ENCODE data around the gene TMEM11. TPM values are rescaled to one million over a fixed set of nuclear protein-coding genes. Genes with fewer than 3 reads are reported as not detected.

Gene TMEM11
- total and polyA plus RNA-seq, 2 donors (not counting 1 experiment from before 2014, with no cell fraction given) = 21.4 to 25.3 TPM

GRCh38 chr17:21211825-21212479 is 2.0 kb downstream of the TMEM11 start:
- POLR2A ChIA-PET = no interaction called here
- intact Hi-C loops (cut with micrococcal nuclease) = no loop called here
- WGBS (ENCODE audit: insufficient coverage) = 81% methylated on average over 5 of the region's 9 CpGs
- CTCF ChIA-PET = interaction anchor here (1.2 kb wide), 1 partner anchor 41 kb away, joined by 3 read pairs; the partner anchor contains the start of gene NATD1
- Mint-ChIP-seq H3K4me1 (peaks cover 52% of the 10 kb centered on the region), H3K9me3 (ENCODE audit: insufficient read depth) (no peaks in the 10 kb centered on the region), H3K27ac (no peak overlapping the region), H3K4me3 (peak overlapping the region; percentile 93), H3K27me3 (no peaks in the 10 kb centered on the region)
- Histone ChIP-seq H3K9me3 (ENCODE audit: control extremely low read depth in 1 of 3, control insufficient read depth in 2 of 3, insufficient read depth in 1 of 3, low read length in 2 of 3) (no peaks in the 10 kb centered on the region), H2AFZ (ENCODE audit: insufficient read depth, low read depth, low read length, poor library complexity, severe bottlenecking) (no peak overlapping the region), H3K36me3 (replicated peaks in 1 of 2; ENCODE audit: control extremely low read depth in 1 of 2, control insufficient read depth in 1 of 2, extremely low read depth in 1 of 2, insufficient read depth in 2 of 2, low read length in 1 of 2) (peaks cover 0 to 27% of the 10 kb centered on the region in 2 experiments), H3K4me2 (replicated peaks; ENCODE audit: low read depth, low read length, poor library complexity, severe bottlenecking) (peak overlapping the region; percentile 94), H3K4me1 (ENCODE audit: control insufficient read depth in 2 of 2, insufficient read depth in 2 of 2, low read length in 2 of 2) (peaks cover 31 to 37% of the 10 kb centered on the region in 2 donors), H3K27ac (ENCODE audit: low read length in 2 of 2) (no peak overlapping the region), H3K9ac (ENCODE audit: low read length) (peak overlapping the region; percentile 97), H3K79me2 (ENCODE audit: control insufficient read depth, insufficient read depth, low read length) (peaks cover 91% of the 10 kb centered on the region), H3K4me3 (ENCODE audit: control extremely low read depth in 1 of 5, extremely low read depth in 1 of 5, insufficient read depth in 1 of 5, low read depth in 2 of 5, low read length in 4 of 5) (no peak overlapping the region), H3K27me3 (replicated peaks in 1 of 4; ENCODE audit: control extremely low read depth in 1 of 4, control insufficient read depth in 3 of 4, insufficient read depth in 4 of 4, low read length in 3 of 4) (no peaks in the 10 kb centered on the region), H4K20me1 (ENCODE audit: control insufficient read depth, insufficient read depth, low read length, poor library complexity, severe bottlenecking) (peaks cover 68% of the 10 kb centered on the region)
- TF ChIP-seq CTCF (IDR thresholded peaks at IDR 0.05) (no peak), EZH2 (IDR thresholded peaks at IDR 0.05; ENCODE audit: borderline replicate concordance, insufficient read depth, low read depth, low read length, poor library complexity, severe bottlenecking) (no peak)
- no peak for DNase-seq
- no peak for ATAC-seq (ENCODE audit: low read depth)

- TF ChIP-seq EZH2 (IDR thresholded peaks at IDR 0.05; ENCODE audit: borderline replicate concordance, insufficient read depth, low read depth, low read length, poor library complexity, severe bottlenecking) (no peak), CTCF (IDR thresholded peaks at IDR 0.05) (no peak)
- H3K9me3 Mint-ChIP-seq (ENCODE audit: insufficient read depth) = no peaks in the 10 kb centered on the region
- Histone ChIP-seq H3K4me3 (ENCODE audit: control extremely low read depth in 1 of 5, extremely low read depth in 1 of 5, insufficient read depth in 1 of 5, low read depth in 2 of 5, low read length in 4 of 5) (no peak overlapping the region), H2AFZ (ENCODE audit: insufficient read depth, low read depth, low read length, poor library complexity, severe bottlenecking) (no peak overlapping the region), H4K20me1 (ENCODE audit: control insufficient read depth, insufficient read depth, low read length, poor library complexity, severe bottlenecking) (peaks cover 83% of the 10 kb centered on the region), H3K9me3 (ENCODE audit: control extremely low read depth in 1 of 3, control insufficient read depth in 2 of 3, insufficient read depth in 1 of 3, low read length in 2 of 3) (no peaks in the 10 kb centered on the region), H3K27ac (ENCODE audit: low read length in 2 of 2) (no peak overlapping the region), H3K4me1 (ENCODE audit: control insufficient read depth in 2 of 2, insufficient read depth in 2 of 2, low read length in 2 of 2) (peaks cover 31 to 37% of the 10 kb centered on the region in 2 donors), H3K27me3 (replicated peaks in 1 of 4; ENCODE audit: control extremely low read depth in 1 of 4, control insufficient read depth in 3 of 4, insufficient read depth in 4 of 4, low read length in 3 of 4) (no peaks in the 10 kb centered on the region), H3K4me2 (replicated peaks; ENCODE audit: low read depth, low read length, poor library complexity, severe bottlenecking) (no peak overlapping the region), H3K36me3 (replicated peaks in 1 of 2; ENCODE audit: control extremely low read depth in 1 of 2, control insufficient read depth in 1 of 2, extremely low read depth in 1 of 2, insufficient read depth in 2 of 2, low read length in 1 of 2) (peaks cover 0 to 33% of the 10 kb centered on the region in 2 experiments), H3K9ac (ENCODE audit: low read length) (no peak overlapping the region), H3K79me2 (ENCODE audit: control insufficient read depth, insufficient read depth, low read length) (peaks cover 93% of the 10 kb centered on the region)
- POLR2A ChIA-PET = no interaction called here
- intact Hi-C loops (cut with micrococcal nuclease) = no loop called here
- no peaks in the 10 kb centered on the region for H3K27me3 Mint-ChIP-seq
- DNase-seq (no peak), ATAC-seq (ENCODE audit: low read depth) (no peak)
- WGBS (ENCODE audit: insufficient coverage) = 75% methylated on average over 15 of the region's 15 CpGs
- H3K4me1 Mint-ChIP-seq = peaks cover 52% of the 10 kb centered on the region
- H3K4me3 Mint-ChIP-seq = no peak overlapping the region
- no peak overlapping the region for H3K27ac Mint-ChIP-seq
- CTCF ChIA-PET = no interaction called here
Measured at GRCh38 chr17:21210411-21211076, 3.4 kb downstream of the TMEM11 start.
